IPS-NIHi7 (cell line): ENCODE measurements around the gene JAG2.
"Not testable (repeated sequence)": the region's sequence is repeated elsewhere in the genome, so short reads cannot be mapped to it uniquely, and the experiment has no call there.

Experiments used
- DNase-seq: peaks from one replicate; pipeline ENCODE4 v3.0.0; 2012; ENCODE audit warnings: mixed read lengths; ENCODE audit errors: extremely low spot score

The JAG2 gene

GRCh38 chr14:105117710-105118385 is 50.7 kb downstream of the JAG2 start:
- DNase-seq = no peak

GRCh38 chr14:105117257-105117646 is 51.3 kb downstream of the JAG2 start:
- no peak for DNase-seq

- DNase-seq = no peak
Observed at GRCh38 chr14:105116451-105117256, 51.9 kb downstream of the JAG2 start.

- DNase-seq = not testable (repeated sequence)
Observed at GRCh38 chr14:105109243-105109642, 59.3 kb downstream of the JAG2 start.

- DNase-seq = no peak
Observed at GRCh38 chr14:105108516-105108864, 60.1 kb downstream of the JAG2 start.

GRCh38 chr14:105107781-105108515 is 60.6 kb downstream of the JAG2 start:
- no peak for DNase-seq

GRCh38 chr14:105107351-105107750 is 61.2 kb downstream of the JAG2 start:
- no peak for DNase-seq

GRCh38 chr14:105105158-105105557 is 63.4 kb downstream of the JAG2 start:
- no peak for DNase-seq

GRCh38 chr14:105102893-105103292 is 65.7 kb downstream of the JAG2 start:
- no peak for DNase-seq

- DNase-seq = no peak
Observed at GRCh38 chr14:105102361-105102870, 66.2 kb downstream of the JAG2 start.

GRCh38 chr14:105100910-105101309 is 67.7 kb downstream of the JAG2 start:
- DNase-seq = no peak

- DNase-seq = no peak
Observed at GRCh38 chr14:105099778-105100177, 68.8 kb downstream of the JAG2 start.

- no peak for DNase-seq
Observed at GRCh38 chr14:105098316-105098715, 70.3 kb downstream of the JAG2 start.

- no peak for DNase-seq
Observed at GRCh38 chr14:105097794-105098127, 70.8 kb downstream of the JAG2 start.

GRCh38 chr14:105096206-105096875 is 72.2 kb downstream of the JAG2 start:
- no peak for DNase-seq

- no peak for DNase-seq
Observed at GRCh38 chr14:105095236-105095805, 73.3 kb downstream of the JAG2 start.

GRCh38 chr14:105094193-105094907 is 74.2 kb downstream of the JAG2 start:
- DNase-seq = no peak

GRCh38 chr14:105093431-105094192 is 75.0 kb downstream of the JAG2 start:
- peak; percentile 97 for DNase-seq

- peak; percentile 37 for DNase-seq
Observed at GRCh38 chr14:105093038-105093430, 75.5 kb downstream of the JAG2 start.
